ENCODE data around the gene SEPTIN3. TPM values are rescaled to one million over a fixed set of nuclear protein-coding genes. Genes with fewer than 3 reads are reported as not detected.

Gene SEPTIN3
- total and polyA plus RNA-seq, 10 of the 15 experiments (the other 5 are each of a cell fraction or from before 2014, with no cell fraction given): 0.05 to 3.1 (median 0.87) TPM

DNA sequence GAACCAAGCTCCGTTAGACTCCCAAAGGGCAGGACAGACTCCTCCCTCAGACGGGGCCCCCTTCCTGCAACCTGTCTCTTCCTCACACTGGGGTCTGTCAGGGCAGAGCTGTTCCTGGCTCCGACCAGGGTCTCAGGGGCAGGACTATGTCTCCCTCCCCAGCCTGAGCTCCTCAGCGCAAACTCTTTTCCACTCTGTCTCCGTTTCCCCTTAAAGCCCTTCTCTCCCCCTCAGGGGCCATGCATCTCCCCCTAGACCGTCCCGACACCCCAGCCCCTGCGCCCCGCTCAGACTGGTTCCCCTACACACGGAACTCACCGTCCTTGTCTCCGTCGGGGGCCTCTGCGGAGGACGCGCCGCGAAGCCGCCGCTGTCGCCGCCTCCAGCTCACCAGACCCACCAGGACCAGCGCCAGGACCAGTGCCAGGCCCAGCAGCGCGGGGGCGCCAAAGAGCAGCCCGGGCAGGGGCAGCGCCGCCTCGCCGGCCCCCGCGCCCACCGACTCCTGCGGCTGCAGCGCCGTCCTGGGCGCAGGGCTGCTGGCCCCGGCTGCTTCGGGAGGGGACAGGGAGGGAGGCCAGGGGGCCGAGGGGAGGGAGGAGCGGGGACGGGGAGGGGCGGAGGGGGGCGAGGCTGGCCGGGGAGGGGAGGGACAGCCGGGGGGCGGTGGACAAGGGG lies 43.3 kb upstream of the SEPTIN3 start (continued):
- TF ChIP-seq TCF7 (IDR thresholded peaks at IDR 0.05; ENCODE audit: borderline replicate concordance) (no peak), ZSCAN29 (IDR thresholded peaks at IDR 0.05) (no peak), CHD4 (IDR thresholded peaks at IDR 0.05) (no peak), ZNF24 (IDR thresholded peaks at IDR 0.05) (peak; percentile 18; the same call in 1 of the 2 replicates), SMARCA5 (IDR thresholded peaks at IDR 0.05) (peak; percentile 94), LARP7 (IDR thresholded peaks at IDR 0.05) (no peak), EGR1 (IDR thresholded peaks at IDR 0.05; ENCODE audit: borderline replicate concordance in 1 of 2, low read depth in 2 of 2, low read length in 2 of 2) (peak in 1 of 2 experiments; percentile 40; a peak in 1 of 3 replicates), NFIC (IDR thresholded peaks at IDR 0.05; ENCODE audit: low read depth, low read length) (no peak), FOS (IDR thresholded peaks at IDR 0.05; ENCODE audit: borderline replicate concordance, extremely low read depth, insufficient read length) (no peak), CHD1 (IDR thresholded peaks at IDR 0.05; ENCODE audit: low read depth, low read length) (peak; percentile 79; the same call in 1 of the 2 replicates), JUNB (IDR thresholded peaks at IDR 0.05) (no peak), SUPT20H (IDR thresholded peaks at IDR 0.05; ENCODE audit: borderline replicate concordance, control insufficient read depth, low read depth, low read length) (no peak), POLR2A (IDR thresholded peaks at IDR 0.05; ENCODE audit: low read depth, low read length) (peak; percentile 54; the same call in 1 of the 2 replicates), HDAC6 (IDR thresholded peaks at IDR 0.05; ENCODE audit: unreplicated experiment) (no peak), NFXL1 (IDR thresholded peaks at IDR 0.05; ENCODE audit: borderline replicate concordance) (no peak)
- TF ChIP-seq, protein P1, sequence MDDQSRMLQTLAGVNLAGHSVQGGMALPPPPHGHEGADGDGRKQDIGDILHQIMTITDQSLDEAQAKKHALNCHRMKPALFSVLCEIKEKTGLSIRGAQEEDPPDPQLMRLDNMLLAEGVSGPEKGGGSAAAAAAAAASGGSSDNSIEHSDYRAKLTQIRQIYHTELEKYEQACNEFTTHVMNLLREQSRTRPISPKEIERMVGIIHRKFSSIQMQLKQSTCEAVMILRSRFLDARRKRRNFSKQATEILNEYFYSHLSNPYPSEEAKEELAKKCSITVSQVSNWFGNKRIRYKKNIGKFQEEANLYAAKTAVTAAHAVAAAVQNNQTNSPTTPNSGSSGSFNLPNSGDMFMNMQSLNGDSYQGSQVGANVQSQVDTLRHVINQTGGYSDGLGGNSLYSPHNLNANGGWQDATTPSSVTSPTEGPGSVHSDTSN (IDR thresholded peaks at IDR 0.05; ENCODE audit: insufficient replicate concordance, low read depth, low read length): no peak
- TF ChIP-seq, protein P2, sequence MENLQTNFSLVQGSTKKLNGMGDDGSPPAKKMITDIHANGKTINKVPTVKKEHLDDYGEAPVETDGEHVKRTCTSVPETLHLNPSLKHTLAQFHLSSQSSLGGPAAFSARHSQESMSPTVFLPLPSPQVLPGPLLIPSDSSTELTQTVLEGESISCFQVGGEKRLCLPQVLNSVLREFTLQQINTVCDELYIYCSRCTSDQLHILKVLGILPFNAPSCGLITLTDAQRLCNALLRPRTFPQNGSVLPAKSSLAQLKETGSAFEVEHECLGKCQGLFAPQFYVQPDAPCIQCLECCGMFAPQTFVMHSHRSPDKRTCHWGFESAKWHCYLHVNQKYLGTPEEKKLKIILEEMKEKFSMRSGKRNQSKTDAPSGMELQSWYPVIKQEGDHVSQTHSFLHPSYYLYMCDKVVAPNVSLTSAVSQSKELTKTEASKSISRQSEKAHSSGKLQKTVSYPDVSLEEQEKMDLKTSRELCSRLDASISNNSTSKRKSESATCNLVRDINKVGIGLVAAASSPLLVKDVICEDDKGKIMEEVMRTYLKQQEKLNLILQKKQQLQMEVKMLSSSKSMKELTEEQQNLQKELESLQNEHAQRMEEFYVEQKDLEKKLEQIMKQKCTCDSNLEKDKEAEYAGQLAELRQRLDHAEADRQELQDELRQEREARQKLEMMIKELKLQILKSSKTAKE (IDR thresholded peaks at IDR 0.05; ENCODE audit: low read depth, poor library complexity, severe bottlenecking): no peak
- TF ChIP-seq, protein P3, sequence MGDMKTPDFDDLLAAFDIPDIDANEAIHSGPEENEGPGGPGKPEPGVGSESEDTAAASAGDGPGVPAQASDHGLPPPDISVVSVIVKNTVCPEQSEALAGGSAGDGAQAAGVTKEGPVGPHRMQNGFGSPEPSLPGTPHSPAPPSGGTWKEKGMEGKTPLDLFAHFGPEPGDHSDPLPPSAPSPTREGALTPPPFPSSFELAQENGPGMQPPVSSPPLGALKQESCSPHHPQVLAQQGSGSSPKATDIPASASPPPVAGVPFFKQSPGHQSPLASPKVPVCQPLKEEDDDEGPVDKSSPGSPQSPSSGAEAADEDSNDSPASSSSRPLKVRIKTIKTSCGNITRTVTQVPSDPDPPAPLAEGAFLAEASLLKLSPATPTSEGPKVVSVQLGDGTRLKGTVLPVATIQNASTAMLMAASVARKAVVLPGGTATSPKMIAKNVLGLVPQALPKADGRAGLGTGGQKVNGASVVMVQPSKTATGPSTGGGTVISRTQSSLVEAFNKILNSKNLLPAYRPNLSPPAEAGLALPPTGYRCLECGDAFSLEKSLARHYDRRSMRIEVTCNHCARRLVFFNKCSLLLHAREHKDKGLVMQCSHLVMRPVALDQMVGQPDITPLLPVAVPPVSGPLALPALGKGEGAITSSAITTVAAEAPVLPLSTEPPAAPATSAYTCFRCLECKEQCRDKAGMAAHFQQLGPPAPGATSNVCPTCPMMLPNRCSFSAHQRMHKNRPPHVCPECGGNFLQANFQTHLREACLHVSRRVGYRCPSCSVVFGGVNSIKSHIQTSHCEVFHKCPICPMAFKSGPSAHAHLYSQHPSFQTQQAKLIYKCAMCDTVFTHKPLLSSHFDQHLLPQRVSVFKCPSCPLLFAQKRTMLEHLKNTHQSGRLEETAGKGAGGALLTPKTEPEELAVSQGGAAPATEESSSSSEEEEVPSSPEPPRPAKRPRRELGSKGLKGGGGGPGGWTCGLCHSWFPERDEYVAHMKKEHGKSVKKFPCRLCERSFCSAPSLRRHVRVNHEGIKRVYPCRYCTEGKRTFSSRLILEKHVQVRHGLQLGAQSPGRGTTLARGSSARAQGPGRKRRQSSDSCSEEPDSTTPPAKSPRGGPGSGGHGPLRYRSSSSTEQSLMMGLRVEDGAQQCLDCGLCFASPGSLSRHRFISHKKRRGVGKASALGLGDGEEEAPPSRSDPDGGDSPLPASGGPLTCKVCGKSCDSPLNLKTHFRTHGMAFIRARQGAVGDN (IDR thresholded peaks at IDR 0.05): no peak; the same call in 1 of the 2 replicates
- TF ChIP-seq, protein P4, sequence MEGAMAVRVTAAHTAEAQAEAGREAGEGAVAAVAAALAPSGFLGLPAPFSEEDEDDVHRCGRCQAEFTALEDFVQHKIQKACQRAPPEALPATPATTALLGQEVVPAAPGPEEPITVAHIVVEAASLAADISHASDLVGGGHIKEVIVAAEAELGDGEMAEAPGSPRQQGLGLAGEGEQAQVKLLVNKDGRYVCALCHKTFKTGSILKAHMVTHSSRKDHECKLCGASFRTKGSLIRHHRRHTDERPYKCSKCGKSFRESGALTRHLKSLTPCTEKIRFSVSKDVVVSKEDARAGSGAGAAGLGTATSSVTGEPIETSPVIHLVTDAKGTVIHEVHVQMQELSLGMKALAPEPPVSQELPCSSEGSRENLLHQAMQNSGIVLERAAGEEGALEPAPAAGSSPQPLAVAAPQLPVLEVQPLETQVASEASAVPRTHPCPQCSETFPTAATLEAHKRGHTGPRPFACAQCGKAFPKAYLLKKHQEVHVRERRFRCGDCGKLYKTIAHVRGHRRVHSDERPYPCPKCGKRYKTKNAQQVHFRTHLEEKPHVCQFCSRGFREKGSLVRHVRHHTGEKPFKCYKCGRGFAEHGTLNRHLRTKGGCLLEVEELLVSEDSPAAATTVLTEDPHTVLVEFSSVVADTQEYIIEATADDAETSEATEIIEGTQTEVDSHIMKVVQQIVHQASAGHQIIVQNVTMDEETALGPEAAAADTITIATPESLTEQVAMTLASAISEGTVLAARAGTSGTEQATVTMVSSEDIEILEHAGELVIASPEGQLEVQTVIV (IDR thresholded peaks at IDR 0.05; ENCODE audit: borderline replicate concordance, partially characterized antibody): no peak
- TF ChIP-seq, protein P5, sequence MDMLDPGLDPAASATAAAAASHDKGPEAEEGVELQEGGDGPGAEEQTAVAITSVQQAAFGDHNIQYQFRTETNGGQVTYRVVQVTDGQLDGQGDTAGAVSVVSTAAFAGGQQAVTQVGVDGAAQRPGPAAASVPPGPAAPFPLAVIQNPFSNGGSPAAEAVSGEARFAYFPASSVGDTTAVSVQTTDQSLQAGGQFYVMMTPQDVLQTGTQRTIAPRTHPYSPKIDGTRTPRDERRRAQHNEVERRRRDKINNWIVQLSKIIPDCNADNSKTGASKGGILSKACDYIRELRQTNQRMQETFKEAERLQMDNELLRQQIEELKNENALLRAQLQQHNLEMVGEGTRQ (IDR thresholded peaks at IDR 0.05; ENCODE audit: borderline replicate concordance, low read depth, low read length): no peak

Measured in GM12878 (cell line).